ENCODE data around the gene CCDC116.
"Not testable (repeated sequence)": the region's sequence is repeated elsewhere in the genome, so short reads cannot be mapped to it uniquely, and the experiment has no call there.

Gene CCDC116

DNA sequence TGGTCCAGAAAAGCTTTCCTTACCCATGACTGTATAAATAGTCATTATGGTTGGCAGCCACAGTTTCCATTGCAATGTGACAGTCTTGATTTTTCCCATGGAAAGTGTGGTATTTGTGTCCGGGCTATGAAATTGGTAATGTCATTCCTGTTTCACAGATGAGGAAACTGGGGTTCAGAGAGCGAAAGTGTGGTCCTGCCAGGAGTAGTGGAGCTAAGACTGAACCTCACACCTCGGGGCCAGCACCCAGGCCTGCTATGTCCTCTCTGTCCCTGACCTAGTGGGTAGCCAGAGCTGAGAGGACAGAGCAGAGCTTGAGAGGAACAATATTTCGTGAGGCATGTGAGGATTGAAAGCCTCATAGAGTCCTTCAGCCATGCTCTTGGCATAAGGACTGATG is 1.5 kb upstream of the CCDC116 start:
- DNase-seq (ENCODE audit: low spot score), result peak; percentile 37

GRCh38 chr22:21632931-21633330 is 371 bp downstream of the CCDC116 start:
- peak; percentile 41 for DNase-seq (ENCODE audit: low spot score)

DNA sequence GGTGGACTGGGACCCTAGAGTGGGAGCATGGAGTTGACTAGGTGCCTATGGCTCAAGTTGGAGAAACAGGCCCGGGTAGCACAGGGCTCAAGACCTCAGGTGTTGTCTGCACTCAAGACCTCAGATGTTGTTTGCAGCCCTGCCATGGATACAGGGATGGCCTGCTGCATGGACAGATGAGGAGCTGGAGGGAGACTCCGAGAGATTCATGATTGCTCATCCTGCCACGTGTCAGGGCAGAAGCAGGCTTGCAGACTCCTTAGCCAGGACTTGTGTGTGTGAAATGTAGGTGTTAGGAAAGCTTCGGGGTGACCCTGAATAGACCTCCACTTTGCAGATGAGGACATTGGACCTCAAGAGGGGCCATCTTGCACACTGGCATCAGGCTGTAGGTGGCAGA is 921 bp downstream of the CCDC116 start:
- DNase-seq (ENCODE audit: low spot score), result no peak

GRCh38 chr22:21634081-21634480 is 1.5 kb downstream of the CCDC116 start:
- DNase-seq (ENCODE audit: low spot score), result peak; percentile 52

- peak; percentile 38 for DNase-seq (ENCODE audit: low spot score)
These were observed 2.3 kb downstream of the CCDC116 start for GRCh38 chr22:21634844-21635243.

DNA sequence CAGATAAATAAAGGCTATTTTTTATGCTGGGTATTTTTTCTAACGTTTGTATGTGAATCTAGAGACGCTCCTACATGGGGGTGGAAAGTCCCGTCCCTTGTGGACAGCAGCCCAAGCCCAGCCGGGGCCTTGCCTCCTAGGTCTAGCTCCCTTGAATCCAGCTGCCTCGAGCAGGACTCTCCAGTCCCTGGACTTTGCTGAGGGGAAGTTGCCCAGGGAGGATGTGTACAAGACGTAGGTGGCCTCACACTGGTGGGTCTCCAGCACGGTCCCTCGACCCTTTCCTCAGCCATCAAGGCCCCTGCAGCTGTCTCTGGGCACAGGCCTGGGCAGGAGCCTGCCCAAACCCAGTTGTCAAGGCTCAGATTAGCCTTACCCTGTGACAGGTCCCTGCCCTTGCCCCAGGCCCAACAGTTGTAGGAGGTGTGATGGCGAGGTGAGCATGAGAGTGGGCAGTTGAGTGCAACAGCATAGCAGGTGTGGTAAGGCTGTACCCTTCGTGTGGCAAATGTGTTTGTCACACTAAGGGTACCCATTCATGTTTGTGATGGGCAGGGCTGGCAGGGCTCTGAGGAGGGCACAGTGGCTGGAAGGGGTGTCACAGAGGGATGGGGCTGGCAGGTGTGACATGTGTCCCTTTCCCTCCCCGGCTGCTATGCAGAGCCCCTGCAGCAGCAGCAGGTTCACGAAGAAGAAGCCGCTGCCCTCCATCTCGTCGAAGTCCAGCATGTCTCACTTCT is 3.4 kb downstream of the CCDC116 start:
- DNase-seq (ENCODE audit: low spot score), result no peak

- DNase-seq (ENCODE audit: low spot score), result no peak
These were observed 4.2 kb downstream of the CCDC116 start for GRCh38 chr22:21636629-21637218.

DNA sequence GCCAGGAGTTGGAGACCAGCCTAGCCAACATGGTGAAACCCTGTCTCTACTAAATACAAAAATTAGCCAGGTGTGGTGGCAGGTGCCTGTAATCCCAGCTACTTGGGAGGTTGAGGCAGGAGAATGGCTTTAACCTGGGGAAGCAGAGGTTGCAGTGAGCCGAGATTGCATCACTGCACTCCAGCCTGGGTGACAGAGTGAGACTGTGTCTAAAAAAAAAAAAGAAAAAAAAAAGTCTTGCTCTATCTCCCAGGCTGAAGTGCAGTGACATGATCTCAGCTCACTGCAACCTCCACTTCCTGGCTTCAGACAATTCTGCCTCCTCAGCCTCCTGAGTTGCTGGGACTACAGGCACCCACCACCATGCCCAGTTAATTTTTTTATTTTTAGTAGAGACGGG is 4.9 kb downstream of the CCDC116 start:
- DNase-seq (ENCODE audit: low spot score), result not testable (repeated sequence)

- no peak for DNase-seq (ENCODE audit: low spot score)
These were observed 6.8 kb downstream of the CCDC116 start for GRCh38 chr22:21639359-21639758.

- no peak for DNase-seq (ENCODE audit: low spot score)
These were observed 8.2 kb downstream of the CCDC116 start for GRCh38 chr22:21640810-21641209.

GRCh38 chr22:21641417-21641788 is 8.8 kb downstream of the CCDC116 start:
- DNase-seq (ENCODE audit: low spot score), result no peak

GRCh38 chr22:21641789-21642583 is 9.4 kb downstream of the CCDC116 start, which contains the start of gene SDF2L1:
Gene SDF2L1 (plus strand): TSS chr22:21642302. CDS start chr22:21642337, 35 bp downstream.
- DNase-seq (ENCODE audit: low spot score), result peak; percentile 98

DNA sequence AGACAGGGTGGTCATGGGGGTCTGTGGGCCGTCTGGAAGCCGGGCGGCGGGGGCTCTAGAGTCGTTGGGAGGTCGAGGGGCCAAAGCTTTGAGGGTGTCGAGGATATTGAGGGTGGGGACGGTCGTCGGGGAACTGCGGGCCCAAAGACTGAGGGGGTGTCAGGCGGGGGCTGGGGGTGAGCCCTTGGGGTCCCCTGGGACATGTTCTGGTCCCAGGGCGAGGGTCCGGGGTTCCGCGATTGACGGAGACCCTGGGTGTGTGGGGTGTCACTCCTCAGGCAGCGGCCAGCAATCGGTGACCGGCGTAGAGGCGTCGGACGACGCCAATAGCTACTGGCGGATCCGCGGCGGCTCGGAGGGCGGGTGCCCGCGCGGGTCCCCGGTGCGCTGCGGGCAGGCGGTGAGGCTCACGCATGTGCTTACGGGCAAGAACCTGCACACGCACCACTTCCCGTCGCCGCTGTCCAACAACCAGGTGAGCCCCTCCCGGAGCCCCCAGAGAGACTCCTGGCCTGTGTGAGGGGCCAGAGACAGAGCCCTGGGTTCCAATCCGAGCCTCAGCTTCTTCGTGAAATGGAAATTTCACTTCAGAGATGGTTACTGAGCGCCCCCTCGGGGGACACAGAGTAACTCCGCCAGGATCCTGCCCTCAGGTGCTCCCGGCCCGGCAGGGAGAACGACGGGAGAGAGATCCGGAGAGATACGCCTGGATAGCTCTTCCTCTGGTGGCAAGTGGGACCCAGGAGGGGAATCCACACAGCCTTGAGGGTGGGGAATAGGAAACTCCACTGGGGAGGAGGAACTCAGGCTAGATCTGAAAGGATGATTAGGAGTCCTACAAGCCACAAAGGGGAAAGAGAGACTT is 10.3 kb downstream of the CCDC116 start:
- no peak for DNase-seq (ENCODE audit: low spot score)

DNA sequence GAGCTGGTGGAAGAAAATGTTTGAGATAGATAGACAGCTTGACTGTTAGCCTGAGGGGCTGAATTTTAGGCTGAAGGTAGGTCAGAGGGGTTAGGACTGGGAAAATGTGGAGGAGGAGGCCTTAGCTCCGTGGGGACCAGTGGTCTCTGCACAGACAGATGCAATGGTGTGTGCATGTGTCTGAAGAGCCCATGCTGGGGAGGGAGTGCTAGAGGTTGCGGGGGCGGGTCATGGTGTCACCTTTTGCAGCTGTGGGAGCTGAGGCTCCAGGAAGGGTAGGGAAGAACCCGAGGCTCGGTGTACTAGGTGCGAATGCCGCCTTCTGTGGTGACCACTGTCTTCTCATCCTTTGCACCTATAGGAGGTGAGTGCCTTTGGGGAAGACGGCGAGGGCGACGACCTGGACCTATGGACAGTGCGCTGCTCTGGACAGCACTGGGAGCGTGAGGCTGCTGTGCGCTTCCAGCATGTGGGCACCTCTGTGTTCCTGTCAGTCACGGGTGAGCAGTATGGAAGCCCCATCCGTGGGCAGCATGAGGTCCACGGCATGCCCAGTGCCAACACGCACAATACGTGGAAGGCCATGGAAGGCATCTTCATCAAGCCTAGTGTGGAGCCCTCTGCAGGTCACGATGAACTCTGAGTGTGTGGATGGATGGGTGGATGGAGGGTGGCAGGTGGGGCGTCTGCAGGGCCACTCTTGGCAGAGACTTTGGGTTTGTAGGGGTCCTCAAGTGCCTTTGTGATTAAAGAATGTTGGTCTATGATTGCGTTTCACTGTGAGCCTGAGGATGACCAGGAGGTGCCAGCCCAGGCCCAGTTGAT is 11.2 kb downstream of the CCDC116 start:
- DNase-seq (ENCODE audit: low spot score), result no peak

- not testable (repeated sequence) for DNase-seq (ENCODE audit: low spot score)
These were observed 13.0 kb downstream of the CCDC116 start for GRCh38 chr22:21645513-21645912.

DNA sequence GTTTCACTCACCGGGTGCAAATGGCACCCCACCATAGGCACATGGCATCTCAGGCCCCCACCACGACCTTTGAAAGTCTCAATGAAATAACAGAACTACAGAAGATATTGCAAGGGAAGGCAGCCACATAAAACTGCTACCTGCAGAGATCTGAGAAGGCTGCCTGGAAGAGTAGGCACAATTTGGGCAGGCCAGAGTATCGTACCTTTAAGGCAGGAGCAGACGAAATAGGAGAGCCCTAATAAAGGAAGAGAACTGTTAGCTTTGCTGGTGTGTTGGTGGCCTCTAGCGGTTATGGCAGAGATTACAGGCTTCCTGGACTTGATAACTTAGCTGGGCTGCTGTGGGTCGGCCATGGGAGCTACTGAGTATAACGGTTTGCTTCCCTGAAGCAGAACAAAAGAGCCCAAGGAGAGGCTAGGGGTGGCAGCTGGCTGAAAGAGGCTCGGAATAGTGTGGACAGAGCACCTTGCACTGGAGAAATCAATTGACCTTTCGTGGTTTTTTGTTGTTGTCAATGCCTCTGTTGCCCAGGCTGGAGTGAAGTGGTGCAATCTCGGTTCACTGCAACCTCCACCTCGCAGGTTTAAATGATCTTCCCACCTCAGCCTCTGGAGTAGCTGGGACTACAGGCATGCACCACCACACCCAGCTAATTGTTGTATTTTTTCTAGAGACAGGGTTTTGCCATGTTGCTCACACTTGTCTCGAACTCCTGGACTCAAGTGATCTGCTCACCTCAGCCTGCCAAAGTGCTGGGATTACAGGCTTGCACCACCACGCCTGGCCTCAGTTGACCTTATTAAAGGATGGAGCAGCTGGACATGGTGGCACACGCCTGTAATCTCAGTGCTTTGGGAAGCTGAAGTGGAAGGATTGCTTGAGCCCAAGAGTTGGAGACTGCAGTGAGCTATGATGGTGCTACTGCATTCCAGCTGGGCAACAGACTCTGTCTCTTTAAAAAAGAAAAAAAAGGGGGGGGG is 14.3 kb downstream of the CCDC116 start:
- DNase-seq (ENCODE audit: low spot score), result no peak

DNA sequence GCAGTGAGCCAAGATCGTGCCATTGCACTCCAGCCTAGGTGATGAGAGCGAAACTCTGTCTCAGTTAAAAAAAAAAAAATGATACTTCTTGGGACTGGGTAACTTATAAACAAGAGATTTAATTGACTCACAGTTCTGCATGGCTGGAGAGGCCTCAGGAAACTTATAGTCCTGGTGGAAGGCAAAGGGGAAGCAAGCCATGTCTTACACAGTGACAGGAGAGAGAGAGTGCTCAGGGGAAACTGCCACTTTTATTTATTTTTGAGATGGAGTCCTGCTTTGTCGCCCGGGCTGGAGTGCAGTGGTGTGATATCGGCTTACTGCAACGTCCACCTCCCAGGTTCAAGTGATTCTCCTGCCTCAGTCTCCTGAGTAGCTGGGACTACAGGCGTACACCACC is 17.7 kb downstream of the CCDC116 start:
- DNase-seq (ENCODE audit: low spot score), result no peak

- no peak for DNase-seq (ENCODE audit: low spot score)
These were observed 18.4 kb downstream of the CCDC116 start for GRCh38 chr22:21650823-21651520.

GRCh38 chr22:21651521-21652009 is 19.0 kb downstream of the CCDC116 start:
- no peak for DNase-seq (ENCODE audit: low spot score)
